H9 (cell line): ENCODE measurements around the gene CDH20. TPM values are rescaled to one million over a fixed set of nuclear protein-coding genes. Genes with fewer than 3 reads are reported as not detected.

Source experiments
- DNase-seq: peaks from one replicate; pipeline ENCODE4 v3.0.0-alpha.2; 2017
- H2AFZ ChIP-seq: one replicate; pipeline ENCODE4 v1.6.1; 2013; ENCODE audit warnings: mild to moderate bottlenecking, low read length, control low read depth, moderate library complexity
- H2AK5ac ChIP-seq: 2 replicates; pipeline ENCODE4 v1.6.1; 2013; ENCODE audit warnings: low read length, control low read depth, mixed read lengths; ENCODE audit not compliant: insufficient read length
- H2BK120ac ChIP-seq: one replicate; pipeline ENCODE4 v1.6.1; 2013; ENCODE audit warnings: low read depth, mild to moderate bottlenecking, low read length, control low read depth, inconsistent platforms; ENCODE audit not compliant: poor library complexity, severe bottlenecking
- H2BK12ac ChIP-seq: 2 replicates; pipeline ENCODE4 v1.6.1; 2013; ENCODE audit warnings: low read length, control low read depth, mixed read lengths, low read depth; ENCODE audit not compliant: insufficient read length
- H2BK15ac ChIP-seq: 2 replicates; pipeline ENCODE4 v1.6.1; 2013; ENCODE audit warnings: low read depth, low read length, control low read depth
- H2BK20ac ChIP-seq: one replicate; pipeline ENCODE4 v1.6.1; 2013; ENCODE audit warnings: low read depth, mild to moderate bottlenecking, low read length, control low read depth, inconsistent platforms; ENCODE audit not compliant: poor library complexity, severe bottlenecking
- H2BK5ac ChIP-seq: 2 replicates; pipeline ENCODE4 v1.6.1; 2013; ENCODE audit warnings: low read length, control low read depth, mixed read lengths; ENCODE audit not compliant: insufficient read length
- H3K14ac ChIP-seq: 2 replicates; pipeline ENCODE4 v1.6.1; 2013; ENCODE audit warnings: low read length, control low read depth; ENCODE audit not compliant: insufficient read depth
- H3K18ac ChIP-seq: 2 replicates; pipeline ENCODE4 v1.6.1; 2013; ENCODE audit warnings: low read depth, mild to moderate bottlenecking, mixed read lengths, low read length, control low read depth; ENCODE audit not compliant: insufficient read length
- H3K23ac ChIP-seq: 2 replicates; pipeline ENCODE4 v1.6.1; 2013; ENCODE audit warnings: low read length, control low read depth, mixed read lengths, low read depth; ENCODE audit not compliant: insufficient read length
- H3K23me2 ChIP-seq: 2 replicates; pipeline ENCODE4 v1.6.1; 2013; ENCODE audit warnings: low read depth, mild to moderate bottlenecking, mixed read lengths, low read length, control low read depth; ENCODE audit not compliant: insufficient read length, poor library complexity, severe bottlenecking
- H3K27ac ChIP-seq: 2 replicates; pipeline ENCODE4 v1.5.1; 2013; ENCODE audit warnings: low read length, control low read depth, mixed read lengths, low read depth; ENCODE audit not compliant: insufficient read length
- H3K27me3 ChIP-seq: 2 replicates; pipeline ENCODE4 v1.6.1; 2013; ENCODE audit warnings: low read length, control low read depth, inconsistent platforms; ENCODE audit not compliant: insufficient read depth
- H3K4ac ChIP-seq: 2 replicates; pipeline ENCODE4 v1.6.1; 2013; ENCODE audit warnings: low read depth, mild to moderate bottlenecking, control low read depth, inconsistent platforms, low read length, moderate library complexity
- H3K4me1 ChIP-seq: 2 replicates; pipeline ENCODE4 v1.6.1; 2013; ENCODE audit warnings: low read length, control low read depth, inconsistent platforms; ENCODE audit not compliant: insufficient read depth
- H3K4me2 ChIP-seq: 2 replicates; pipeline ENCODE4 v1.6.1; 2013; ENCODE audit warnings: low read length, control low read depth, mixed read lengths; ENCODE audit not compliant: insufficient read length, insufficient read depth
- H3K56ac ChIP-seq: 2 replicates; pipeline ENCODE4 v1.6.1; 2013; ENCODE audit warnings: low read depth, mild to moderate bottlenecking, mixed read lengths, low read length, control low read depth; ENCODE audit not compliant: insufficient read length
- H3K79me1 ChIP-seq: 2 replicates; pipeline ENCODE4 v1.6.1; 2013; ENCODE audit warnings: low read depth, mild to moderate bottlenecking, moderate library complexity, low read length, control low read depth, inconsistent platforms; ENCODE audit not compliant: insufficient read depth, poor library complexity, severe bottlenecking
- H3K79me2 ChIP-seq: 2 replicates; pipeline ENCODE4 v1.6.1; 2013; ENCODE audit warnings: low read length, control low read depth, inconsistent platforms; ENCODE audit not compliant: insufficient read depth
- H3K9ac ChIP-seq: 2 replicates; pipeline ENCODE4 v1.6.1; 2013; ENCODE audit warnings: low read length, control low read depth, mixed read lengths; ENCODE audit not compliant: insufficient read length; ENCODE audit errors: extremely low read depth
- H3K9me3 ChIP-seq: one replicate; pipeline ENCODE4 v1.6.1; 2013; ENCODE audit warnings: low read depth, low read length, inconsistent platforms; ENCODE audit not compliant: control insufficient read depth
- H3T11ph ChIP-seq: one replicate; pipeline ENCODE4 v1.6.1; 2013; ENCODE audit warnings: mild to moderate bottlenecking, low read length, control low read depth, inconsistent platforms
- H4K20me1 ChIP-seq: one replicate; pipeline ENCODE4 v1.6.1; 2013; ENCODE audit not compliant: control insufficient read depth, insufficient read length, insufficient read depth
- H4K5ac ChIP-seq: 2 replicates; pipeline ENCODE4 v1.6.1; 2013; ENCODE audit warnings: low read depth, mild to moderate bottlenecking, mixed read lengths, low read length, control low read depth; ENCODE audit not compliant: insufficient read length
- H4K8ac ChIP-seq: replicated peaks from 2 replicates; pipeline ENCODE4 v1.6.1; 2013; ENCODE audit warnings: low read length, control low read depth, mixed read lengths, low read depth; ENCODE audit not compliant: insufficient read length
- H4K91ac ChIP-seq: 2 replicates; pipeline ENCODE4 v1.6.1; 2013; ENCODE audit warnings: low read depth, mild to moderate bottlenecking, moderate library complexity, mixed read lengths, low read length, control low read depth; ENCODE audit not compliant: insufficient read length
- H3K27ac Mint-ChIP-seq, 3 experiments: 2 replicates in 2 of 3; 3 replicates in 1 of 3; pipeline ENCODE4 v1.8.0; 2020 to 2021; ENCODE audit warnings: mixed read lengths in 3 of 3, mild to moderate bottlenecking in 1 of 3, moderate library complexity in 1 of 3
- H3K27me3 Mint-ChIP-seq: 2 replicates; pipeline ENCODE4 v1.8.0; 2021; ENCODE audit warnings: low read depth, mild to moderate bottlenecking, moderate library complexity, mixed read lengths
- H3K36me3 Mint-ChIP-seq, 3 experiments: 2 replicates in 2 of 3; 3 replicates in 1 of 3; pipeline ENCODE4 v1.8.0; 2020 to 2021; ENCODE audit warnings: low read depth in 3 of 3, mixed read lengths in 3 of 3; ENCODE audit not compliant: insufficient read depth in 1 of 3
- H3K4me1 Mint-ChIP-seq, 2 experiments: 2 replicates each; pipeline ENCODE4 v1.8.0; 2020; ENCODE audit warnings: mixed read lengths in 2 of 2
- H3K4me3 Mint-ChIP-seq, 2 experiments: 2 replicates in 1 of 2; 3 replicates in 1 of 2; pipeline ENCODE4 v1.8.0; 2020 to 2021; ENCODE audit warnings: mild to moderate bottlenecking in 2 of 2, mixed read lengths in 2 of 2, moderate library complexity in 1 of 2
- H3K9me3 Mint-ChIP-seq, 2 experiments: 2 replicates in 1 of 2; 3 replicates in 1 of 2; pipeline ENCODE4 v1.8.0; 2020; ENCODE audit warnings: mild to moderate bottlenecking in 2 of 2, mixed read lengths in 2 of 2, moderate library complexity in 1 of 2
- WGBS: extraction: QIAGEN DNeasy Blood & Tissue Kit; methylation state at CpG from one replicate; pipeline ENCODE4 v1.1.7; 2013; ENCODE audit warnings: missing lambda C conversion rate, low lambda C conversion rate, mixed read lengths; ENCODE audit not compliant: insufficient read length; ENCODE audit errors: extremely low coverage; 5-methylcytosine and 5-hydroxymethylcytosine counted together
- total RNA-seq: library from RNA; stranded (reverse); gene quantifications from 2 replicates; pipeline ENCODE4 v1.2.1, GENCODE V29; 2021
- TF ChIP-seq, protein P1 (sequence below): fragments of 200-600 bp; sonication (generic); conservative IDR thresholded peaks from 3 replicates; pipeline ENCODE4 v1.8.0; 2021; ENCODE audit warnings: antibody characterized with exemption, mild to moderate bottlenecking

The CDH20 gene
- total RNA-seq, 1 experiment from 2014 or later, result not detected

DNA sequence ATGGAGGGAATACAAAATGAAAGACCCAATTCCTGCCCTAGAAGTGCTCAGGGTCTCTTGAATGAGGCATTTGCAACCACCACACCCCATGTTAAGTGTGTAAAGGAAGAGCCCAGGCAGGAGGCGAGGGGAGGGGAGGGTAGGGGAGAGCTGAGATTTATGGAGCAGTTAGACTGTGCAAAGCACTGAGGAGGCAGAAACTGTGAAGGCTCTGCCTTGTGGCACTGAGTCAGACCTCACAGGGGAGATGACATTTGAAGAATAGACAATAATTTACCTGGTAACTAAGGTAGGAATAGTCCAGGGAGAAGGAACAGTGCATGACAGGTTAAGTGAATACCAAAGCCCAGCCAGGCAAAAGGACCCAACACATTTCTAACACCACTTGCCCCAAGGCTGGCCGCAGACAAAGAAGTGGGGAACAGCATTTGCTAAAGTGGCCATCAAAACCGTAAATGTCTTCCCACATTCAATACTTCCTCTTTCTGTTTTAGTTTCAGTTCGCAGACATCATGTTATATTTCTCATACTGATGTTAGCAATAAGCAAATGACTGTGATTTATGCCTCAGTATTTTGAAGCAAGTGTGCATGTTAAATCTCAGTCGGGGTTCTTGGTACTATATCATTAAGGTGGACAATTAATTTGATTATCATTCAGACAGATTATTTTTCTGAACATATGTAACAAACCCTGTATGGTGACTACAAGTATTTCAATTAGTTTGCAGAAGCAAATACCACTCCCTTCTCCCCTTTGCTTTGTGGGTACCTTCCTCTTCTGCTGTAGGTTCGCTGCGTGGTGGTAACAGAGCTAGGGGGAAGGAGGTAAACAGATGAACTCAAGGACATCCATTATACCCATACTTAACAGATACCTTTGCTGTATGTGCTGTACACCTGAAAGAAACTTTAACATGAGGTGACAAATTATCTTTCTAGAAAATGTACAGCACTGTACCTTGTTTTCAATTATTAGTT, 27.5 kb downstream of the CDH20 start:
- Histone ChIP-seq H3K27ac (no peak overlapping the region), H3K9ac (no peak overlapping the region), H2BK15ac (no peak overlapping the region), H3K79me2 (no peaks in the 10 kb centered on the region), H3T11ph (no peak overlapping the region), H4K5ac (no peak overlapping the region), H4K8ac (no peak overlapping the region), H2BK20ac (no peak overlapping the region), H2BK12ac (no peak overlapping the region), H3K4me1 (no peaks in the 10 kb centered on the region), H3K56ac (no peak overlapping the region), H4K20me1 (no peaks in the 10 kb centered on the region), H3K23ac (no peak overlapping the region), H2AK5ac (no peak overlapping the region), H3K4me2 (no peak overlapping the region), H2BK120ac (no peak overlapping the region), H3K18ac (no peak overlapping the region), H4K91ac (no peak overlapping the region), H2BK5ac (no peak overlapping the region), H3K79me1 (no peaks in the 10 kb centered on the region), H3K27me3 (no peaks in the 10 kb centered on the region), H3K23me2 (no peaks in the 10 kb centered on the region), H3K4ac (no peak overlapping the region), H2AFZ (no peak overlapping the region), H3K14ac (no peak overlapping the region), H3K9me3 (no peaks in the 10 kb centered on the region)
- no peak for DNase-seq
- Mint-ChIP-seq H3K9me3 (peaks cover 0 to 4% of the 10 kb centered on the region in 2 experiments; a peak in 1 of 5 replicates), H3K27me3 (no peaks in the 10 kb centered on the region), H3K4me1 (peaks cover 7 to 8% of the 10 kb centered on the region in 2 experiments), H3K27ac (no peak overlapping the region), H3K4me3 (no peak overlapping the region), H3K36me3 (no peaks in the 10 kb centered on the region; a peak in 1 of 7 replicates)
- WGBS, result no CpG with 5 or more reads among the region's 7 CpGs
- TF ChIP-seq, protein P1, sequence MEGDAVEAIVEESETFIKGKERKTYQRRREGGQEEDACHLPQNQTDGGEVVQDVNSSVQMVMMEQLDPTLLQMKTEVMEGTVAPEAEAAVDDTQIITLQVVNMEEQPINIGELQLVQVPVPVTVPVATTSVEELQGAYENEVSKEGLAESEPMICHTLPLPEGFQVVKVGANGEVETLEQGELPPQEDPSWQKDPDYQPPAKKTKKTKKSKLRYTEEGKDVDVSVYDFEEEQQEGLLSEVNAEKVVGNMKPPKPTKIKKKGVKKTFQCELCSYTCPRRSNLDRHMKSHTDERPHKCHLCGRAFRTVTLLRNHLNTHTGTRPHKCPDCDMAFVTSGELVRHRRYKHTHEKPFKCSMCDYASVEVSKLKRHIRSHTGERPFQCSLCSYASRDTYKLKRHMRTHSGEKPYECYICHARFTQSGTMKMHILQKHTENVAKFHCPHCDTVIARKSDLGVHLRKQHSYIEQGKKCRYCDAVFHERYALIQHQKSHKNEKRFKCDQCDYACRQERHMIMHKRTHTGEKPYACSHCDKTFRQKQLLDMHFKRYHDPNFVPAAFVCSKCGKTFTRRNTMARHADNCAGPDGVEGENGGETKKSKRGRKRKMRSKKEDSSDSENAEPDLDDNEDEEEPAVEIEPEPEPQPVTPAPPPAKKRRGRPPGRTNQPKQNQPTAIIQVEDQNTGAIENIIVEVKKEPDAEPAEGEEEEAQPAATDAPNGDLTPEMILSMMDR, result no peak
